GM18861 (cell line): ENCODE results near the gene KDM7A.
"Not testable (repeated sequence)": the region's sequence is repeated elsewhere in the genome, so short reads cannot be mapped to it uniquely, and the experiment has no call there.

Experiments used
- ATAC-seq: cut with Tn5 transposase; IDR thresholded peaks from one replicate; pipeline ENCODE4 v1.9.1; 2021; ENCODE audit not compliant: unreplicated experiment

Gene KDM7A

DNA sequence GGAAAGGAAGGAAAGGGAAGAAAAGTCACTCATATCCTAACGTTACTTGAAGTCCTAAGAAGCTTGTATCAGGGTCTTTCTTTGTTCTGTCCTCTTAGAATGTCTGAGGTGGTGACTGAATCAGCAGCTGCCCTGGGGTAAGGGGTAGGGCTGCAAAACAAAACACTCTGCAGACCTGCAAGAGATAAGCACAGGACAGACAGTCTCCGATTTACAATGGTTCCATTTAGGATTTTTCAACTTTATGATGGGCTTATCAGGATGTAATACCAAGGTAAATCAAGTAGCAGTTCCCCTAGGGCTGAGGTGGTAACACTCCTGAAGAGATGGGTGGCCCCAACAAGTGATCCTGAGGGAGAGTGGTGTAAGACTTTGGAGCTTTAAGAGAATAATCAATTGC, 16.5 kb downstream of the KDM7A start:
- ATAC-seq: no peak

- ATAC-seq: no peak
Observed at GRCh38 chr7:140159497-140159896, 17.3 kb downstream of the KDM7A start.

DNA sequence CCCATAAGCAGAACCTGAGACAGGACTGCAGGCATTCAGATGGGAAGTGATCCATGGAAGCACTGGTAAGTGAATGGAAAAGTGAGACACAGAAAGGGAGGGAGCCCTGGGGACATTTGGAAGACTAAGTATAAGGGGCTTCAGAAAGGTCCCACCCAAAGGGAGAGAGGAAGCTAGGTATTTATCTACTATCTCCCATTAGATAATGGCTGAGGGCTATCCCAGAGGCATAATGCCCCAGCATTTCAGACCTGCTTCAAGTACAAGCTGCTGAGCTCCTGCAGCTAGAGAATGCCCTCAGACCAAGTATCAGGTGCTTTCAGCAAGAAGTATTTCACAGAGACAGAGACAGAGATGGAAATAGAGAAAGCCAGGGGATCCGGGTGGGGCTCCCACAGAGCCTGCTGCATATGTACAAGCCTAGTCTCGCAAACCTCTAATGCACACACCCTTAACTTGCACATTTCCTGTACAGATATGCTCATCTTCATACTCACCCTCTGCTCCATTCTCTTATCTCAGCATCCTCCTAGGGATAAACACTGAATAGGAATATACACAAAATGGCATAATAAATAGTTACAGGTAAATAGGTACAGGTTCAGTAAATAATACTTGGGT, 20.2 kb downstream of the KDM7A start:
- ATAC-seq: no peak

DNA sequence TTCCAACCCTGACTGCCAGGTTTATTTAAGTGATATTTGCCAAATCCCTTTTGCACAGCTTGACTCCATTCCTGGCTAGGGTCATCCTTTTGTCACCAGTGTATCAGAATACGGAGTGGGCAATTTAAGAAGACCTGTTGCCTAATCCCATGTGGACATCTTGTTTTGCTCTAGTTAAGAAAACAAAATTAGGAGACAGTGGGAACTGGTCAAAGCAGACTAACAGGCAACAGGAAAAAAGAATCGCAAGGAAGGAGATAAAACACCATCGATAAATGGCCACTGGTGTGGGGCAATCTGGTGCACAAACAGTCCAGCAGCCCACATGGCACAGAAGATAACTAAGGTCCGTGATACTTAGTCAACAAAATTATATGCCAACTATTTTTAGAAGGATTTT, 21.4 kb downstream of the KDM7A start:
- no peak for ATAC-seq

DNA sequence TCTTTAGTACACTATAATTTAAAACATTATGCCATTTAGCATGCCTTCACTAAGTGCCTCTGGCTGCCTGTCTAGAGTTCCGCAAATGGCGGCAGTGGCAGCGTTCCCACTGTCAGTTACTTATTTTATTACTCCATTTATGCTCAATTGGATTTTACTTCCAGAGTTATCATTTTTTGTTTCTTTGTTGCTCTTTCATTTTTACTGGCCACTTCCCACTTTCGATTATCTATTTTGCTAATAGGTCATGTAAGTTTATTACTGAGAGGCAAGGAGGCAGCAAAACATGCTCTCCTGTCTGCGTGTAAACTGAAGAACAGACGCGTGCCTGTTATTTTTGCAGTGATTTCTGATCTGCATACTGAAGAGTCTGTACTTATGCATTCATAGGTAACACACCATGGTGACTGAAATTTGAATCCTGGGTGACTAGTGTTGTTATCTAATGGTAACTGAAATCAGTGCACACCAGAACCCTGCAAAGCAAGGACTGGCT, 23.1 kb downstream of the KDM7A start:
- ATAC-seq: no peak

GRCh38 chr7:140146574-140146973, 30.2 kb downstream of the KDM7A start:
- no peak for ATAC-seq

DNA sequence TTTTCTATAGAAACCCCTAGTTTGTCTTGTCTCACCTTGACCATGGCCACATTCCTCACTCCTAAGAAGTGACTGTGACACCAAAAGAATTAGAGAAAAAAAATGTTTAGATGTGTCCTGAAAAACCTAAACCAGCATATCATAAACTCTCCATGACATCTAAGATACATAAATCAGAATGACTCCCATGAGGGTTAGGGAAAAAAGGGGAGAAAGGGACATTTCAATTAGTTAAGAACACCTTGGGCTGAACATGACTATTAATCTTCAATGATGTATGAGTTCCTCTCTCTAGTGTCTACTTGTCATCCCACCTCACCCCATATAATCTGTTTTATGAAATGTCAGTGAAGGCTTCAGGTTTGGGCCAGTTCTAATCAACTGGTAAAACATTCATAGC, 31.1 kb downstream of the KDM7A start:
- no peak for ATAC-seq

- ATAC-seq: no peak
Observed at GRCh38 chr7:140144821-140145220, 32.0 kb downstream of the KDM7A start.

- no peak for ATAC-seq
Observed at GRCh38 chr7:140143997-140144396, 32.8 kb downstream of the KDM7A start.

DNA sequence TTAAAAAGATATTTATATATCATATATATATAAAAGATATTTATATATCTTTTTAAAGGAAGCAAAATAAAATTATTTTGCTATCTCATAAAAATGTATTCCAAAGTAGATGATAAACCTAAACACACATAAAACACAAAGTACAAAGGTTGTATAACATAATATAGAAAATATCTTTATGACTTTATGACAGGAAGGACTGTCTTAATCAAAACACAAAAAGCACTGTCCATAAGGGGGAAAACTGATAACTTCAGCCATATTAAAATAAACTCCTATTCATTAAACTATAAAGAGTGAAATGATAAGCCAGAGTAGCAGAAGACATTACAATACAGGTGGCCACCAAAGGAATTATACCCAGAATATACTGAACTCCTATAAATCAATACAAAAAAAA, 34.8 kb downstream of the KDM7A start:
- no peak for ATAC-seq

GRCh38 chr7:140141256-140141655, 35.5 kb downstream of the KDM7A start:
- no peak for ATAC-seq

- no peak for ATAC-seq
Observed at GRCh38 chr7:140137078-140137477, 39.7 kb downstream of the KDM7A start.

DNA sequence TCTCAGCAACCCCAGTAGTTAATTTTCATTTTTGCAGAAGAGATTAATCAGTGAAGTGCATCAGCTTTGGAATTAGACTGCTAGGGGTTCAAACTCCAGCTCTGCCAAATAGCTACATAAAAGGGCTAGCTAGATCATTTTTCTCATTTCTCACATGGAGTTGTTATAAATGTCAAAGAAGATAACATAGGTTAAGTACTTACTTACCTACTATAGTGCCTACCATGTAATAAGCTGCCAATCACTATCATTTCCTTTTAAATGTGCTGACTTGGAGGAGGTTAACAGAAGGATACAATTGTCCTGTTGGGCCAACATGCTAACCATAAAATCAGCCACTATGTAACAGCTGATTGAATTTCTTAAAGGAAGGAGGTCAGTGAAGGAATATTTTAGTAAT, 40.7 kb downstream of the KDM7A start:
- no peak for ATAC-seq

- ATAC-seq: no peak
Observed at GRCh38 chr7:140134039-140134438, 42.7 kb downstream of the KDM7A start.

- ATAC-seq: no peak
Observed at GRCh38 chr7:140127360-140128127, 49.2 kb downstream of the KDM7A start.

- ATAC-seq: no peak
Observed at GRCh38 chr7:140126435-140127034, 50.2 kb downstream of the KDM7A start.

- ATAC-seq: no peak
Observed at GRCh38 chr7:140122965-140123364, 53.8 kb downstream of the KDM7A start.

DNA sequence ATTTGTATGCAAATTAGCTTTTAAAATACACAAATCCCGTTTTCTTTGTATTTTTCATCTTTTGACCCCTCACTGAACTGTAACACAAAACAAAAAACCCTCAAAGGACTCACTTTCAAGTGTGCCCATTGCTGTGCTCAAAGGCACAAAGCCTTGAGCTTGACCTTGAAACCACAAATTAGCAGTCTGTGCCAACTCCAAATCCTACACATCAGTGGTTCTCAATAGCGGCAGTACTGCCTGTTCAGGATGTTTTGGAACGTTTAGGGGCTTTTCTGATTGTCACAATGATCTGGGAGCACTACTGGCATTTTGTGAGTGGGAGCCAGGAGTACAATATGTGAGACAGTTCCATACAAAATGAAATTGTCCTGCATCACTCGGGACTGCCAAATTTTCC, 55.5 kb downstream of the KDM7A start:
- ATAC-seq: no peak

DNA sequence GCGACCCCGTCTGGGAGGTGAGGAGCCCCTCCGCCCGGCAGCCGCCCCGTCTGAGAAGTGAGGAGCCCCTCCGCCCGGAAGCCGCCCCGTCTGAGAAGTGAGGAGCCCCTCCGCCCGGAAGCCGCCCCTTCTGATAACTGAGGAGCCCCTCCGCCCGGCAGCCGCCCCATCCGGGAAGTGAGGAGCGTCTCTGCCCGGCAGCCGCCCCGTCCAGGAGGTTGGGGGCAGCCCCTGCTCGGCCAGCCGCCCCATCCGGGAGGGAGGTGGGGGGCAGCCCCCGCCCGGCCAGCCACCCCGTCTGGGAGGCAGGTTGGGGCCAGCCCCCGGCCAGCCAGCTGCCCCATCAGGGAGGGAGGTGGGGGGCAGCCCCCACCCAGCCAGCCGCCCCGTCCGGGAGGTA, 62.0 kb downstream of the KDM7A start:
- ATAC-seq: not testable (repeated sequence)

GRCh38 chr7:140108777-140109176, 68.0 kb downstream of the KDM7A start:
- ATAC-seq: not testable (repeated sequence)

- ATAC-seq: no peak
Observed at GRCh38 chr7:140096459-140096858, 80.3 kb downstream of the KDM7A start.

- no peak for ATAC-seq
Observed at GRCh38 chr7:140093375-140093774, 83.4 kb downstream of the KDM7A start.
